RPMI8226 (cell line): ENCODE data around the gene KEL.

ENCODE experiments used
- DNase-seq: peaks from one replicate; pipeline ENCODE4 v3.0.0-alpha.2; 2015

The KEL gene

DNA sequence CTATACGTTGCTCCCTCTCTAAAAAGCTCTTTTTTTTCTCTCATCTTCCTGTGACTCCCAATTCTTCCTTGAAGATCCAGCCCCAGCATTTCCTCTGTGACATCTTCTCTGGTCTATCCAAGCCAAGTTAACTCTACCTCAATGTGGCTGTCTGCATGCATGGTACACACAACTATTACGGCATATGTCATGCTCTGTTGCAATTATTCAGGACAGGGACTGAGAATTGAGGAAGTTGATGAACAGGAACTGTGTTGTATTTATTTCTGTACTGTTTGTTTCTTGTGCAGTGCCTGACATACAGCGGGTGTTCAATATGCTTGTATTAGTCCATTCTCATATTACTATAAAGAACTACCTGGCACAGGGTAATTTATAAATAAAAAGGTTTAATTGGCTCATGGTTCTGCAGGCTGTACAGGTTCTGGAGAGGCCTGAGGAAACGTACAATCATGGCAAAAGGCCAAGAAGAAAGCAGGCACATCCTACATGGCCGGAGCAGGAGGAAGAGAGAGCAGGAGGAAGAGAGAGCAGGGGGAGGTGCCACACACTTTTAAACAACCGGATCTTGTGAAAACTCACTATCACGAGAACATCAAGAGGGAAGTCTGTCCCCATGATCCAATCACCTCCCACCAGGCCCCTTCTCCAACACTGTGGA lies 34.9 kb downstream of the KEL start:
- DNase-seq: no peak

DNA sequence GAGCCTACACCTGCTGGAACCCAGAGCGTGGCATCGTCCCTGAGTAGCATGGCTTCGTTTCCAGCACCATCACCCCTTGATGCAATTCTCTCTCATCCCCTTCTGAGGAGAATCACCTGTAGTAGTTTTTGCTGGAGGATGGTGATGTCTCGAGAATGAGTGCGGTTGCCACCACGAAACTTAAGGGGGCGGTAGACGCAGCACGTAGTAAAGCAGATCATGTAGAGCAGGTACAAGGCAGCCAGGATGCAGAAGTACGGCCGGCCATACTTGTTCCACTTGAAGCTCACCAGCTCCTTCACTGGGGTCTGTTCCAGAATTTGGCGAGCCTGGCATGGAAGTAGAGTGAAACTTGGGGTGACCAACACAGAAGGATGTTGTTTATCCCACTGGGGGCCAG lies 36.8 kb downstream of the KEL start:
- DNase-seq: peak; percentile 19

DNA sequence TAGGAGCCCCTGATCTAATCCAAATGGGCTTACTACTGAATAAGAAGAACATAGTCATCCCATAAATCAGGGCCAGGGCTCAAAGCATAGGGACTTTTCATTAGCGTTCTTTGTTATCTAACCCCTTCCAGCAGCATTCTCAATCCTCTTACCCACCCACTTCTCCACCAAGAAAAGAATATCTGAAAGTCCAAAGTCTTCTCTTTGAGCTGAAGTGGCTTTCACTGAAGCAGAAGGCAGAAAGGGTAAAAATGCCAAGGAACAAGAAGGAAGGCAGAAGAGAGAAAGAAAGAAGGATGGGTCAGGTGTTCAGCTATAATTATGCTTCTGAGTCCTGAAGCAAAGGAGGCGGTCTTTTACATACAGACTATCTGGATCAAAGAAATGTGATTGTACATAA lies 38.8 kb downstream of the KEL start:
- no peak for DNase-seq

DNA sequence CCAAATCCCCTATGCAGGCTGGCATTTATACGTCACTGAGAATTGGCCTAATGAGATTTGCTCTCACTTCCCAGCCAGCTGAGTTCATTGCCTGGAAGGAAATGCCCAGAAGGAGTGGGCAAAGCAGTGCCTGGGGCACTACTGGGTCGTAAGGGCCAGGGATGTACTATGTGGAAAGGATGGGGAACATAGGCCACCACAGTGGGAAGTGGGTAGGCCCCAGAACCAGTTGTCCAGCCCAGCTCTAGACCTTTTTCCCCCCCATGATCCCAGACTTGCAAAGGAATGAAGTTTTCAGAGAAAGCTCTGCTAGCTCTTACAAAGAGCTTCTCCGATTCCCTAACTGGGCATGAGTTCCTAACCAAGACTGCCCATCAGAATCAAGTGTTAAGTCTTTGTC lies 42.5 kb downstream of the KEL start:
- no peak for DNase-seq

DNA sequence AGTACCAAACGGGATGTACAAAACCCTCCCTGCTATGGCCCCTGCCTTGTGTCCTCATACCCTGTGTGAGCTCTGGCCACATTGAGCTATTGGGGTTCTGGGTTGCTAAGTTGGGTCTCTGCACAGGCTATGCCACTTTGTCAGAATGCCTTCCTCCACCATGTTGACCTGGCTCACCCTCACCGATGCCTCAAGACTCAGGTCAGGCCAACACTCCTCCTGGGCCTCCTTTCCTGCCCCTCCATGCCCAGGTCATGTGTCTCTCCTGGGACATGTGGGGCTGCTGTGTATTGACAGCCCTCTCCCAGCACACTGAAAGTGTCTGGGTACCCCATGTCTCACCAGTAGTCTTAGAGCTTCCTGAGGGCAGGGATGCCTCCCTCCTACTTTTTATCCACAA lies 43.3 kb downstream of the KEL start:
- DNase-seq: no peak

DNA sequence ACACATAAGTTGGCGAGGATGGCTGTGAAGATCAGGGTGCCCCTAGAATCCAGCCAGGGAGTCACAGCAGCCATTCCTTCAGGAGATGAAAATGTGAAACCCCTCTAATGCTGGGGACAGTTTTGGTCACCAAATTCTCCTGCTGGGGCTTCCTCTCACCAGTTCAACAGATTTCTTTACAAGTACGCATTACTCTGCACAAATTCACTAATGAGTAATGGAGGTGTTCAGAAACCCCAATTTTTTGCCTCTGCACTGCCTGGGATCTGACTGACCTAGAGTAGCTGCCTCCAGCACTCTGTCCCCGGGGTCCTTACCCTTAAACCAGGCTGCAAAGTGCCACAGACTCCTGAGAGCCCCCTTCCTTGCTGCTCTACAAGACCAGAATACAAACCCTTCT lies 44.7 kb downstream of the KEL start:
- no peak for DNase-seq

DNA sequence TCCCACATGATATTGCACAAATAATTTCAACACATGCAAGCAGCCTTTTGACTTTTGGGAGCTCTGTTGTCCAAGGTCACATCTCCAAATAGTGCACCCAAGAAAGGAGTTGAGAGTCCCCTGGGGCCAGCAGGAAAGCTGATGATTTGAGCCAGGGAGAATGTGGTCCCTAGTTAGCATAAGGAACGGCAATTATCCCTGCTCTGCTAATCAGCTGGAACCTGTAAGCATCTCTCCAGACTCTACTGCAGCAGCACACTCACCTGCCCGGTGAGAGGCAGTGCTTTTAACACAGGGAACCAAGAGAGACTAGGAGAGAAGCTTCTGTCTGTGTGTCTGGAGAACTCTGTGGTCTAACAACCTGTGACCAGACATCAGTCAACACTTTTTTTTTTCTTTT lies 45.7 kb downstream of the KEL start:
- DNase-seq: no peak

DNA sequence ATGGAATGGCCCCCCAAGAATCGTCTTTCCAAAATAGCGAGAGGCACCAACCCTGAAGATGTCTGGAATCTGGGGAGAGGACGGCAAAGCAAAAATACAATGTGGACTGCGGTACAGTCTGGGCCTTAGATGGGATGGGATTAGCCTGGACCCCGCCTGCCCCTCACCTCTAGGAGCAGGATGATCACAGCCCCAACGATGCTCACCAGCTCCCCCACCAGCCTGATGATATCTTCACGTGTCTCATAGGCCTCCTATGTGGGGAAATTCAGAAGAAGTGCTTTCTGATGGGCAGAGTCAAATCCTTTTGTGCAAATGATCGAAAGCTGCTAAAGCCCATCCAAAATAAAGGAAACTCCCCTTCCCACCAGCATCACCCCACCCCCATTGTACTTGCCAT lies 46.8 kb downstream of the KEL start:
- DNase-seq: no peak

DNA sequence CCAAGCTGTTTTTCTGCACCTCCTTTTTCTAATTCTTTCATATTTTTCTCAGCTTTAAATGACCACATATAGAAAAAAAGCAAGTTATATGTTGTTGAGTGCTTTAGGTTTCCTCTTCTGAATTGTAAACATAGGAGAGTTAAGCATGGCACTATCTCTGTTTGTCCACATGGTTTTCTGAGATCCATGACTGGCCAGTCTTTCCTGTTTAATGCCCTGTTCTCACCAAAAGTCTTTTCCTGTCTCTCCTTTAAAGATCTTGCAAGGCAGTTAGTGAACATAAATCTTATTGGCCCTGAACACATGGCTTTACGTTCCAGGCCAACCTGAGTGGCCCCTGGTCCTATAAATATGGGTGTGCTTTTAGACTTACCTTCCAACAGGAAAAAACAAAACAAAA lies 48.0 kb downstream of the KEL start:
- no peak for DNase-seq

DNA sequence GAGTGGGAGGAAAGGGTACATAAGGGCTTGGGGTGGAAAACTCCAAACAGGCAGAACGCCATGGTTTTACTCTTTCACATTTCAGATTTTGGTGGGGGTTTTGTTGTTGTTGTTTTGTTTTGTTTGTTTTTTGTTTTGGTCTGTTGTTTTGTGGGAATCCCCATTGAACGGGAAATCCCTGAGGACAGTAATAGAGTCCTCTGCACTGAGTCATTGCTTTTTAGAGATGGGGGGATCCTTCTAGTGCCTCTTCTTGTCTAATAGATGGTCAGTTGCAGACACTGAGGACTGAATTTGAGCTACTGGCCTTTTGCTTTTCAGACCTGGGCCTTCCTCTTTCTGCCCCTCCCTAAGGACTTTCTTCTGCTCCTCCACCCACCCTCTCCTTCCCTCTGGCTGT lies 48.6 kb downstream of the KEL start:
- no peak for DNase-seq

DNA sequence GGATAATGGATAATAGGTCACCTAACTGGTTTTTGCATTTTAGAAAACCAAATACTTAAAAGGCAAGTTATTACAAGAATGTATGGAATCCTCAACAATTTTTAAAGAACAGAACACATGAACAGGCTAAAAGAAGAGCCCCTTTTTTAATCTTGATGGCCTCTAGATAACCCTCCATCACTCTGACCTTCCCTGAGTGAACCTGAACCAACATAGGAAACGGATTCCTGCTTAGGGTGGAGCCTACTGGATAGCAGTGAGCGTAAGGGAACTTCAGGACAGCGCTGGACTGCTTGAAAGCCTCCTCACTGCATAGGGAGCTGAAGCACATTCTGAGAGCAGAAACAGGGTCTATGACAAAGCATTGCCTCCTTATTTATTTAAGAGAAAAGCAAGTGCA lies 49.1 kb downstream of the KEL start:
- no peak for DNase-seq

DNA sequence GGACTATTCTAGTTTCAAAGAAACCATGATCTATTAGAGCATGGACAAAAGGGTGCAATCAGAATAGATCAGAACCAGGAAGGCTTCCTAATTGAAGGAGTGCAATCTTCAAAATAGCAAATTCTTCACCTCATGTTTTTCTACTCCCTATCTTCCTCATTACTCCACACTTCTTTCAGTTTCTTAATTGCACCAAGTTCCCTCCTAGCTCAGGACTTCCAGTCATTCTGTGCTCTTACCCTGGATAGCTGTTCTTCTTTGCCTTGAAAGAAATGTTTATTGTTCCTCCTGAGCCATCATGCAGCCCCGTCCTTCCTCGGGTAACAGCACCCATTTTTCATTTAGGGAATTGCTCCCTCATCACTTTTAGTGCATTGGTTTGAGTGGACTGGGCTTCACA lies 51.7 kb downstream of the KEL start:
- no peak for DNase-seq

DNA sequence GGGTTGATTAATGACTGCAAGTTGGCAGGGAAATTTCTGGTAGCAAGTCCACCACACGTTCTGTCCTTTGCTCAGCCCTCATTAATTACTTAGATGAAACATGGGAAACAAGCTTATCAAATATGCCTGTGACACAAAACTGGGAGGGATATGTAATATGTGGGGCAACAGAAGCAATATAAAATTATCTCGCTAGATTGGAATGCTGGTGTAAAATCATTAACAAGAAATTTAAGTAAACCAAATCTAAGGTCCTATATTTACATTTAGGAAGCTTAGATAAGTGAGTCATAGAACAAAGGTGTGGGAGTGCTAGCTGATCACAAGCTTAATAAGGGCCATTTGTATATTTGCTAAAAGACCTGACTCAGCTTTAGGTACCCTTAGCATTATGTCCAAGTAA lies 52.1 kb downstream of the KEL start:
- DNase-seq: no peak

DNA sequence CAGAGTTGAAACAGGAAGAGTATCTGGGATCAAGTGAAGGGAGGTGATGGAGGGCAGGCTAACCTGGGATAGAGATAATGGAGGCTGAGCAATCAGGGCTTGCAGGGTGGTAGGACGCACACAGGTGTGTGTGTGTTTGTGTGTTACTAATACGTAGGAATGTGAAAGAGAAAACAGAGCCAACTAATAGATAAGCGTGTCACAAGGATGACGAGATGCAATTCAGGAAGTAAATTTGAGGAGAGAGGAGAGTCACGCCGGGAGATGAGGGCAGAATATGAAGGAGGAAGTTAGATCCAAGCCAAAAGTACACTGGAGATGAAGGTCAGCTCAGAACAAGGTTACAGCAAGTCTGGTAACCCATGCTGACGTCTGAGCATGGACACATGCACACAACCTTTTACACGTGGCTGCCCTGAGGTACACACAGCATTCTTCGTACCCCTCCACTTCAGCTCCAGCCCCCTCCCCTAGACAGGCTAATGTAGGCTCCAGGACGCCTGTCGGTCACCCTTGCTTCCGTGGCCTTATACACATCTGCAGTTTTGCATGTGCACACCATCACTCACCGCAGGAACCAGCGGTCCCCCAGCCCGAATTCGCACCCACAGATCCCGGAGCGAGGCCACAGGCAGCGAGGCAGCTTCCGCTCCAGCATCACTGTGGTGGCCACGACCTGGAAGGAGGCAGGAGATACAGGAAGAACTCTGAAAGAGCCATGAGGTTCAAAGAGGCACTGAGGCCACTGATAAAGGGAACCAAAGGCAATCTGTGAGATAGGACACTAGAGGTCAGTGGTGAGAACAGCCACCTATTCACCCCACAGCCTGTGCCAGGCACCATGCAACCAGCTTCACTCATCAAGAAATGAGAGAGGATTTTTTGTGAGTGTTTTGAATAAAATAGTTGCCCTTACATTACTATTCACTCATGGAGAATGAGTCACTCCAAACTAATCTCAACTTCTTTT lies 53.0 kb downstream of the KEL start:
- peak; percentile 39 for DNase-seq

DNA sequence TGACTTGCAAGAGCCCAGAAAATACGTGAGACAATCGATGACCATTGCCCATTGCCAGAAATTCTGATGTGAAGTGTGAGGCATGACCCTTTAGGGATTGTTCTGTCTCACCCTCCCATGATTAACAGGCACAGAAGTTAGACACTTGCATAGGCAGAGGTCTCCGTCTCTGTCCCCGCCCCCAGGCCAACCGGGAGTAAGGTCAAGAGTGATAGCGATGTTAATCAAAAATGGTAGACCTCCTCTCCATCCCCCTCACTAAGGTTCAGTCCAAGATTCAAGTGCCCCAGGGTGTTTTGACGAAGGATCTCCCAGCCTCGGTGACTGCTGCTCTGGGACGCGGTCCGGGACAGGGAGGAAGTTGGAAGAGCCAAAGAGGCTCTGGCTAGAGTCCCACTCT lies 53.9 kb downstream of the KEL start:
- DNase-seq: no peak

DNA sequence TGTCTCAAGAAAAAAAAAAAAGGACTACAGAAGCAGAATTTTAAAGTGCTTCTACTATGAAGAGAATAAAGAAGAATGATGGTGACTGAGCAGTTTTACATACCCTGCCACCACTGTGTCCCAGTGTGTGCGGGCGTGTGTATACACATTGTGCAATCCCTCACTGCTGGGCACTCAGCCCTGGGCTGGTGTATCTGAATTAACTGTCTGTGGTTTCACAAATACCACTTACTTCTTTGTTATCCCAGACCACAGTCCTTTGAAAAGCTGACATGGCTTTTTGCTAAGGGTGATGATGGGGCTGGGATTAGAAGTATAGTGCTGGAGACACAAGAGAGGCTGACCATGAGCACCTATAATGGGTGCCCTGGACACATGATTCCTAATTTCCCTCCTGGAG lies 55.5 kb downstream of the KEL start:
- no peak for DNase-seq

DNA sequence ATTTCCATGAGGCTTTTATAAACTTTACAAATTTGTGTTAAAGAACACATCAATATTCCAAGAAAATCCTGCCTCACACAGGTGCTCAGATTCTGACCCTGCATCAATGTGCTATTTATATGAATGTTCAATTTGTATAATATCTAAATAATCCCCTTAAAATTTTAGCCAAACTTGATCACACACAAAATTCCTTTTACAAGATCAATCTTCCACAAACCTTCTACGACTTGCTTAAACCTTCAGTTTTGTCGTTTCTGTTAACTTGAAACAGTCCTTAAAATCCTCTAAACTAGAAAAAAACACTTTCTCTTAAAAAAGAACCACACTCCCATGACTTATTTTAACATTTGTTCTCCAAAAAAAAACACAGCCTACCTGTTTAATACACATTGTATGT lies 56.4 kb downstream of the KEL start:
- no peak for DNase-seq

DNA sequence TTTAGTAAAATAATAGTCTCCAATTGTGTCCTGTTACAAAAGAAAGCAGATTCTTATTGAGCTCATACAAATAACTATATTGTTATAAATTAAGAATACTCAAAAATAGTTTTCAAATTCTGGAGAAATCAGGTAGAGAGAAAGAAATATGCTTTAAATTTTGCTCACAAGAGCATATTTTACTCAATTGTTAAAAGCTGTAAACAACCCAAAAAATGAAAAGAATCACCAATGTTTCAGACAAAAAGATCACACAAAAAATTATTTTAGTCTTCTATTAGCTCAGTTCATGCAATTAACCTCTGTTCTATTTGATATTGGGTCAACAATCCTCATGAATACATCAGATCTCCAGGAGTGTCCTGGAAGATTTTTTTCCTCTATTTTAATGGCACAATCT lies 58.0 kb downstream of the KEL start:
- no peak for DNase-seq

DNA sequence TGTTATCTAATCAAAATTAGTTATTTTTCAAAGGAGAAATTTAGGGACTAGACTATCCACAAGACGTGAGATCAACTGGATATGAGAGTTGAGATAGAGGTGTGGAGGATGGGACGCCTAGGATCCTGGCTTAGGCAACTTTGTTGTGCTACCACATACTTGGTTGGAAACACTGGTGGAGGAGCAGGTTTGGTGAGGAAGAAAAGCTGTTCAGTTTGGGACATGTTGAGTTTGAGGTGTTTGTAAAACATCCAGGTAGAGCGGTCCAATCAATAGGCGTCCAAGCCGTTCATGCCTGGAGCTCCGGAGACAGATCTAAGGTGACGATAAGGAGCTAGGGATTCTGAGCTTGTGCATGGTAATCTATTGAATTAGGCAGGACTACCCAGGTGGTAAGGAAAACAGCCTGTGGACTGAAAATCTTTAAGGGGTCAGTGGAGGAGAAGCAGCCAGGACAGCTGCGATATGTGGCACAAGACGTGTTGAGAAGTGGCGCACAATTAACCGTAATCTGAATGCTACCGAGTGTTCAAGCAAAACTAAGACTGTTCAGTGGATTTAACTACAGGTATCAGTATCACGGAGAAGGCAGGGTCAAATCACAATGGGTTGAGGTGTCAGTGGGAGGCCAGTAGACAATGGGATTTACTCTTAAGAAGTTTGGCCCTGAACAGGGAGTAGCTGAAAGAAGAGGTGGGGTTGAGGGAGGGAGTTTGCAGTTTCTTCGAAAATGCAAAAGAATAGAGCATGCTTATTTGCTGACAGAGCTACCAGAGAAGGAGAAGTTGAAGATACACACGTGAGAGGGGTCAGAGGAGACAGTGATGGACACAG lies 60.5 kb downstream of the KEL start:
- DNase-seq: no peak

DNA sequence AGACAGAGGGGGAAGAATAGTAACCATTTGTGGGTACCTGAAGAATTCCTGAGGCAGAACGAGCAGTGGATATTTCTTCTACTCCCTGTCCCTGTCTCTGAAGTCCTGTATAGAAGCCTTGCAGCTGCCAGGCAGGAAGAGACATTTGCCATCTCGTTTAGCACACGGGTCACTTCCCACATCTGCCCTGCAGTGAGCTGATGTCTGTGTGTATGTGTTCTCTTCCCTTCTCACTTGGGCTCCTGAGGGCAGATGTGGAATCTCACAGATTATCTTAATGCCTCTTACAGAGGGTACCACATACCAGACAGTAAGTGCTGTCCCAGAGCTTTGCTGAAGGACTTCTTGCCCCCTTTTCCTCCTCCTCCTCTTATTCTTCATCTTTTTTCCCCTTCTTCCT lies 62.5 kb downstream of the KEL start:
- DNase-seq: no peak

DNA sequence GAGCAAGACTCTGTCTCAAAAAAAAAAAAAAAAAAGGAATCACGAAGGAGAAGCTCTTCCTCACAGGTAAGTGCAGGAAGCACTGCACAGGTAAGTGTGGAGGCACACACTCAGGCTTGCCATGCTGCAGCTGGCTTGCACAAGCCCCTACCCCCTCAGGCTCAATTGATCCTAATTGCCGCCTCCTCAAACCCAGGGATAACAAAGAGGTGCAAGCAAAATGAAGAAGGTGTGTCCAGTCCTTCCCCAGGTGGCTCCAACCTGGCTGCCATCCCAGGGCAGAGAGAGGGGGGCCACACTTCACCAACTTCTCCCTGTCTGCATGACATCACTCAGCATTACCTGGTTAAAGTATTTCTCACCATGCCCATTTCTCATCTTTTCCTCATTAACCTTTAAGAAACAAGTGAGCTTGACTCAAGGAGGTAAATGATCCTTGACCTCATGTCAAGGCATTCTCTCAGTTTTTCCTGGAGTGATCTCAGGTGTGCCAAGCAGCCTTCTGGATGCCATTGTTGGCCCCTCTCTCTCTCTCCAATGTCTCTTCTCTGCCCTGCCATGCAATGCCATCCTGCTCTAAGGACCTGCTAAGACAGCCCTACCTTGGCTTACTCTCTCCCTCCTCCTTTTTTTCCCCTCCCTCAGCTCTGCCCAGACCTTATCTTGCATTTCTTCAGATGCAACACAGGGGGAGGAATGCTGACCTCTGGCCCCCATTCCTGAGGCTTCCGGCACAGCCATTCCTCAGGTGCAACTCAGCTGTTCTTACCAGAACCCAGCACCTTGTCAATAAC lies 63.6 kb downstream of the KEL start:
- no peak for DNase-seq

DNA sequence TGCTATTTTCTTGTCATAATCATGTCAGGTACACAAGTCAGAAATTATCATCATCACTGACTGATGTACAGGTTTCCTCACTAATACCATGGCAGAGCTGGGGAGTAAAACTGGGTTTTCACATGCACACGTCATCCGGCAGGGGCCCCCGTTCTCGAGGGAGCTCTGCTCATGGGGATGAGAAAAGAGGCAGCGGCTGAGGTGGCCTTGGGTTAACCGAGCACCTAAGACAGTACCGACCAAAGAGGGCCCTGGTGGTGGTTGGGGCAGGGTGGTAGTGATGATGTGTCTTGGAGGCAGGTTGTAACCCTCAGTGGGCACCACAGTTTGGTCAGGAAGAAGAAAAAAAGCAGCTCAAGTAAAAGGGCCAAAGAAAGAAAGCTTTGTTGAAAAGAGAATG lies 64.5 kb downstream of the KEL start:
- no peak for DNase-seq
